GM18907 (cell line): Measurements from ENCODE around the gene TRPC4AP.
"Not testable (repeated sequence)": the region's sequence is repeated elsewhere in the genome, so short reads cannot be mapped to it uniquely, and the experiment has no call there.

Experiments used
- ATAC-seq: cut with Tn5 transposase; IDR thresholded peaks from one replicate; pipeline ENCODE4 v1.9.1; 2021; ENCODE audit warnings: mild to moderate bottlenecking, moderate library complexity; ENCODE audit not compliant: unreplicated experiment

Gene TRPC4AP

DNA sequence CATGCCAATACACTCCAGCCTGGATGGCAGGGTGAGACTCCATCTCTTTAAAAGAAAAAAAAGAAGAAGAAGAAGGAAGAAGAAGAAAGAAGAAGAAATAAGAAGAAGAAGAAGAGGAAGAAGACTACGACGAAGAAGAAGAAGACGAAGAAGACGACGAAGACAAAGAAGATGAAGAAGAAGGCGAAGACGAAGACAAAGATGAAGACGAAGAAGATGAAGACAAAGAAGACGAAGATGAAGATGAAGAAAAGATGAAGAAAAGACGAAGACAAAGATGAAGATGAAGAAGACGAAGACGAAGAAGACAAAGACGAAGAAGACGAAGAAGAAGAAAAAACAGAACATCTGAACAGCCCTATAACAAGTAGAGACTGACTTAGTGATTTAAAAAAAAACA lies 33.0 kb downstream of the TRPC4AP start:
- no peak for ATAC-seq

DNA sequence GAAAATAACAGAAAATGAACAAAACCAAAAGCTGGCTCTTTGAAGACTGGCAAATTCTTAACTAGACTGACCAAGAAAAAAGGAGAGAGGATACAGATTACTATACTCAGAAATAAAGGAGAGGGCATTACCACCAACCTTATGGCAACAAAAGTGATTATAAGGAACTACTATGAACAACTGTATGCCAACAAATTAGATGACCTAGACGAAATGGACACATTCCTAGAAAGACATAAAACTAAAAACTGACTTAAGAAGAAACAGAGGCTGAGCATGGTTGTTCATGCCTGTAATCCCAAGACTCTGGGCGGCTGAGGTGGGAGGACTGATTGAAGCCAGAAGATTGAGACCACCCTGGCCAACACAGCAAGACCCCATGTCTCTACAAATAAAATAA lies 33.5 kb downstream of the TRPC4AP start:
- no peak for ATAC-seq

DNA sequence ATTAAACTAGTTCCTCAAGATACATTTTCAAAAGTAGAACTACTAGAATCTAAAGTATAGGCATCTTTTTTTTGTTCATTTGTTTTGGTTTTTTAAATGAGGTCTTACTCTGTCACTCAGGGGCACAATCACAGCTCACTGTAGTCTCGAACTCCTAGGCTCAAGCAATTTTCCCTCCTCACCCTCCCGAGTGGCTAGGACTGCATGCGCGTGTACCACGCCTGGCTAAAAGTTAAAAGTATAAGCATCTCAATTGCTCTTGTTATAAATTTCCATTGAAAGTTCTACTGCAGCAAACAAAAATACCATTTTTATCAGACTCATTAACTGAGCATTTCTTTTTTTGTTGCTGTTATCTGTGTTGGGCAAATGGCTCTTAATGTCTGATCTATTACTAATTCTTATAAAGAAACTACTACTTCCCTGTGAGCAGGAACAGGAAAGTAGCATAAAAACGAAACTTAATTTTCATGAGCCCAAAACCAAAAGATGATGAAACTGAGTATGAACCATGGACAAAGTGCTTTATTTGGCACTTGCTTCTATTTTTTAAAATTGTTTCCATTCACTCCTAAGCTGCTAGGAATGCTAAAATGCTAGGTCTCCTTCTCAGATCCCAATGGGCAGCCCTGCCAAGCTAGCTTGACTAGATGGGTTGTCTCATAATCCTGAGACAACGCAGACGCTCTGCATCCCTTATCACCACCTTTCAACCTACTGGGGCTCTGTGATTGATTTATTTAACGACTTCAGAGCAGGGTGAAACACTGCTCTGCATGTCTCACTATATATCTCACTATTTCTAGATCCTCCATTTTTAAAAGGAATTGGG lies 36.9 kb downstream of the TRPC4AP start:
- no peak for ATAC-seq

DNA sequence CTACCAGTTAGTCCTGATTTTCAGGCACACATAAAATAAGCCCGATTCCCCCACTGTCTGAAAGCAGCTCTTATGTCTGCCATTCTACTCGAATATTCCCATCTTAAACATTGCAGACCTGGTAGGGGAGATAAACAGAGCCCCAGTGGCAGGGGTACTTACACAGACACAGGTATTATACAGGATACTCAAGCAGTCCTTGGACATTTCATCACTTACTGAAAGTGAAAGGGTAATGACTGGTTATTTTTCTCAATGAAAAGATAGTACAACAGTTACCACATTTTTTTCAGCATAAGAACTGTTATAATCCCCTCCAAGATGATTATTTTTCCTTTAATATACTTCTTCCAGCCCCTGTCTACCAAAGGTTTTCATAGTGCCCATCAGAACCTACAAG lies 37.8 kb downstream of the TRPC4AP start:
- ATAC-seq = no peak

DNA sequence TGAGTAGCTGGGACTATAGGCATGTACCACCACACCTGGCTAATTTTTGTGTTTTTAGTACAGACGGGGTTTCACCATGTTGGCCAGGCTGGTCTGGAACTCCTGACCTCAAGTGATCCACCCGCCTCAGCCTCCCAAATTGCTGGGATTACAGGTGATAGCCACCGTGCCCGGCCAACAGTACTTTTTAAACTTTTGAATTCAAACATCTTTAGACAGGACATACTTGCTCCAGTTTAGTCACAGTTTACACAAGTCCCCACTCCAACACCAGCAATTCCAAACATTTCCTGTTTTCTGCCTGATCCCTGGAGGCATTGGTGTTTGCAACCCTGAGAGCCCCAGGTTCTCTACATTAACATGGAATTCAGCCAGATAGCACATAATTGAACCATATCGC lies 40.0 kb downstream of the TRPC4AP start:
- ATAC-seq = not testable (repeated sequence)

DNA sequence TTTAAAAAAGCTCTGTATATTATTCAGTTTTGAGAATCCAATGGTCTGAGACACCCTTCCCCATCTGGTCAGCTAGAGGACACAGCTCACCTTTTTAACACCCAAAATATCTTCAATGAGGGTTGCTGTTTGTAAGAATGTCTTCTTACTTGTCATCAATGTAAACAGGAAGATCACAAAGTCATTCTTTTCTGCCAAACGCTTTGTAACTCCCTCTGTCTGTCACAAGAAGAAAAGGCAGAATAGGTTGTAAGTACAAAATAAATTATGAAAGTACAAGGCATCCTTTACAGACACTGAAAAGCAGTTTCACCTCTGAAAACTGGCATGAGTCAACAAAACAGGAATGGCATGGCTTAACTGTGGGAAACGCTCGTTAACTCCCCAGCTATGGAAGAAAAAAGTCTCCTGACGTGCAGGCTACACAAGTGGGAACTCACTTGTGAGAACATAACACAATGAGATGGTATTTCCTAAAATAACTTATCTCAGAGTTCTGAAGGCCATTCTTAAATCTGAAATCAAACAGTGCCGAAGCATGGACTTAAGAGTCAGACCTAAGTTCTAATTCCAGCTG lies 42.7 kb downstream of the TRPC4AP start:
- no peak for ATAC-seq

DNA sequence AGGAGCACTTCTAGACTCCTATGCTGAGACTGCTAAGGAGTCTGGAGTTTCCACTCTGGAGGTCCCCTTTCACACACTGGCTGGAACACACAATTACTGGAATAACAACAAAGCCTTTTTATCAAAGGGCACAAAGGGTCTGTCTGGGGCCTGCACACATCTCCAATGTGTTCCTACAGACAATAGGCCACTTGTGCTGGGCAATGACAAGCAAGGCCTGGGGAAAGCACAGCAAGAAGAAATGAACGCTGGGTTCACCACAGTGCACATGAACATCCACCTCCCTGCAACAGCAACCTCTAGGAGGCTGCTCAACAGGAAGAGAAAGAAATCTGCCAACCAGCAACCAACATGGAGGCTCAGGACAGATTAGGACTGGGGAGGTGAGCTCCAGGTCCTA lies 43.9 kb downstream of the TRPC4AP start:
- no peak for ATAC-seq

DNA sequence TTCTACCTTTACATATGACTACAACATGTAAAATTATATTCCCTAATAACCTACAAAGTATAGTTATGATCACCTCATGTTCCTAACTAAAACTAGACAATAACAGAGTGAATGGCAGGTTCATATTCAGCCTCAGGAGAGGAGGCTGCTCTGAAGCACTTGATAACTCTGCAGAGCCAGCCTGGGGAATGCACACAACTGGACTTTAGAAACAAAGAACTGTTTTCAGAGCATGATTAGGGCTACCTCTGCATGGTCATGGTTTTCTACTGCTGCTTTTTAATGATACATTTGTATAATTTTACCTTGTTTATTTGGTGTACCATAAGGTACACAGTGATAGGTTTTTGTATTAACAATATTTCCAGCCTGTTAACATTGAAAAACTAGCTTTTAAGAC lies 50.3 kb downstream of the TRPC4AP start:
- ATAC-seq = no peak

DNA sequence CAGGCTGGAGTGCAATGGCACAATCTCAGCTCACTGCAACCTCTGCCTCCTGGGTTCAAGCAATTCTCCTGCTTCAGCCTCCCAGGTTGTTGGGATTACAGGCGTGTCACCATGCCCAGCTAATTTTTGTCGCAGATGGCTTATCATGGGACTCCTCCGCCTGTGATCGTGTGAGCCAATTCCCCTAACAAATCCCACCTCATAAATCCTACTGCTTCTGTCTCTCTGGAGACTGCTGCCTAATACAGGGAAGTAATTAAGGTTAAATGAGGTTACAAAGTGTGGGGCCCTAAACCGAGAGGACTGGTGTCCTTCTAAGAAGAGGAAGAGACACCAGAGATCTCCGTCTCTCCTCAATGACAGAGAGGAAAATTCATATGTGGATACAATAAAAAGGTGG lies 52.0 kb downstream of the TRPC4AP start:
- ATAC-seq = no peak

DNA sequence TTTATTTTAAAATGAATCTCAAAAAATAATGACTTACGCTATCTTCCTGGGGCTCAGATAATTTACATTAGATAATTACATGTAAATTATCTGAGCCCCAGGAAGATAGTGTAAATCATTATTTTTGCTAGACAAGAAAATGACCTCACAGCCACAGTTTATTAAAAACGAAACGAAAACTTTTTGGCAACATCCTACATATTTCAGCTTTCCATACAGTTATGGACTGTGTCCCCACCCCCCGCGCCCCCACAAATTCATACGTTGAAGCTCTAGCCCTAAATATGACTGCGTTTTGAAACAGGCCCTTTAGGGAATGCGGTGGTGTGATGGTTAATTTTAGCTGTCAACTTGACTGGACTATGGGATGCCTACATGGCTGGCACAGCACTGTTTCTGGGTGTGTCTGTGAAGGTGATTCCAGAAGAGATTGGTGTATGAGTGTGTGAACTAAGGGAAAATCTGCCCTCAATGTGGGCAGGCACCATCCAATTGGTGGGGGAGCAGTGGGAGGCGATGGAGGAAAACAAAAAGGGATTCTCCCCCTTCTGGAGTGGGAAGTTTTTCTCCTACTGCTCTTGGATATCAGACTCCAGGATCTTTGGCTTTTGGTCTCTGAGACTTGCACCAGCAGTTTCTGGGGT lies 52.6 kb downstream of the TRPC4AP start:
- ATAC-seq = no peak

DNA sequence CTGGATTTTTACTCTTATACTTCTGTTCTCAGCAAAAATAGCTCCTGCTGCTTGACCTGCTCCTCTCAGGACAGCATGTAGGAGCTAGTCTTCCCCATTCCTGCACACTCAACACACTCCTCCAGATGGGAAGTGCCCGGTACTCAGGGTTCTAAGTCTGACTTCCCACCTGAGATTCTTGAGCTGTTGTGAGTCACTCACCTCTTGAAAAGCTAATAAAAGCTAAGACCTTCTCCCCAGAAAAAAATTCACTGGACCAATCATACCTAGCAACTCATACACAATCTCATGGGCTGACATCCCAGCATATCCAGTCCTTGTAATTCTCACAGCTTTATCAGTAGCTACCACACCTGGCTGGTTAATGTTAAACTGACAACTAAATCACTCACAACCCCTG lies 53.5 kb downstream of the TRPC4AP start:
- no peak for ATAC-seq

DNA sequence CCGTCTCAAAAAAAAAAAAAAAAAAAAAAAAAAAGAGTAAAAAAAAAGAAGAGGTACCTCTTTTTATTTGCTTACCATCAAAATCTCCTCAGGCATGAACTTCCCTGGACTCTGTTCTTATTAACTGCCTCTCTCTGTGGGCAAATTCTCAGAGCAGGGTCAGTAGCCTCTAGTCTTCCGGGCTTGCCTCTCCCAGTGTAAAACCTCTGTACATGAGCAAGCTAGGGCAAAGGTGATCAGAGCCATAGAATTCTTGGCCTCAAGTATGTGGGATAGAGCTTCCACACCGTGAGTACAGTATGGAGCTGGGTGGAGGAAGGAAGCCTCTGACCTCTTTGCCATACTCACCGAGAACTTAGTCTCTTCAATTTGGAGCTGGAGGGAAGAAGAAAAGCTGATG lies 58.5 kb downstream of the TRPC4AP start:
- ATAC-seq = no peak

DNA sequence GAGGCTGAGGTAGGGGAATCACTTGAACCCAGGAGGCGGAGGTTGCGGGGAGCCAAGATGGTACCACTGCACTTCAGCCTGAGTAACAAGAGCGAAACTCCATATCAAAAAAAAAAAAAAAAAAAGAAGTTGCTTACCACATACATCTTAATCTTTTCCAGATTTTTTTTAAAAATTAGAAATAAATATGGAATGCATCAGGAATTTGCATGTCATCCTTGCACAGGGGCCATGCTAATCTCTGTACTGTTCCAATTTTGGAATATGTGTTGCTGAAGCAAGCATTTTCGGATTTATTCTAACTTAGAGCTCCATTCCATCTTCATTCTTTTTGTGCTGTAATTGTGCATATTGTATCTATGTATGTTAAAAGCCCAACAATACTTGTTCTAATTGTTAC lies 62.5 kb downstream of the TRPC4AP start:
- ATAC-seq = no peak

DNA sequence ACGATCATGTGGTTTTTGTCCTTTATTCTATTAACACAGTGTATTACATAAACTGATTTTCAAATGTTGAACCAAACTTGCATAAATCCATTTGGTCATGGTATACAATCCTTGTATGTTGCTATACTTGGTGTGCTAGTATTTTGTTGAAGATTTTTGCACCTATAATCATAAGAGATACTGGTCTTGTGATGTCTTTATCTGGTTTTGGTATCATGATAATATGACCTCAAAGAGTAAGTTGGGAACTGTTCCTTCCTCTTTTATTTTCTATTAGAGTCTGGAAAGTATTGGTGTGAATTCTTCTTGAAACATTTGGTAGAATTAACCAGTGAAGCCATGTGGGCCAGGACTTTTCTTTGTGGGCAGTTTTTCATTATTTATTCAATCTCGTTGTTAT lies 65.3 kb downstream of the TRPC4AP start:
- ATAC-seq = no peak

DNA sequence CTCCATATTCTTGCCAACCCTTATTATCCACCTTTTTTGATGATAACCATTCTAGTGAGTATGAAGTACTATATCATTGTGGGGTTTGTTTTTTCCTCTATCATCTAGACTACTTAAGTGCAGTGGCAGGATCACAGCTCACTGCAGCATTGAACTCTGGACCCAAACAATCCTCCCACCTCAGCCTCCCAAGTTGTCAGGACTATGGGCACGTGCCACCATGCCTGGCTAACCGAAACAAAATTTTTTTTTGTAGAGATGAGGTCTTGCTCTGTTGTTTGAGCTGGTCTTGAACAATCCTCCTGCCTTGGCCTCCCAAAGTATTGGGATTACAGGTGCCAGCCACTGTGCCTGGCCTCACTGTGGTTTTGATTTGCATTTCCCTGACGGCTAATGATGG lies 67.5 kb downstream of the TRPC4AP start:
- no peak for ATAC-seq

DNA sequence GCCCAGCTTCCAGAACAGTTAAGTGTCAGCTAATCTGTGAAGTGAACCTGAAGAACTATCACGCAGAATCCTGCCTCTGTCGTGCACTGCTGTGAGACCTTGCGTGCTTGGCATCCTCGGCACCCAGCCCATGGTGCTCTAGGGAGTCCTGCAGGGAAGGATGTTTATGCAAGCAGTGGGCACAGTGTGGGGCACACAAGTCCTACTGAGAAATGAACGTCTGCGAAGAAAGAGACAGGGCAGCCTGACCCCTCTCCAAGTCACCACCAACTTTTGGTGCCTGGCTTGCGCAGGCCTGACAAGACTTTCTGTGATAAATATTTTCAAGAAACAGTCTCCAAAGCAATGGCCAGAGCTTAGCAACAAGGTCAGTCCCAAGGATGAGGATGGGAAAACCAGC lies 69.0 kb downstream of the TRPC4AP start:
- ATAC-seq = no peak

DNA sequence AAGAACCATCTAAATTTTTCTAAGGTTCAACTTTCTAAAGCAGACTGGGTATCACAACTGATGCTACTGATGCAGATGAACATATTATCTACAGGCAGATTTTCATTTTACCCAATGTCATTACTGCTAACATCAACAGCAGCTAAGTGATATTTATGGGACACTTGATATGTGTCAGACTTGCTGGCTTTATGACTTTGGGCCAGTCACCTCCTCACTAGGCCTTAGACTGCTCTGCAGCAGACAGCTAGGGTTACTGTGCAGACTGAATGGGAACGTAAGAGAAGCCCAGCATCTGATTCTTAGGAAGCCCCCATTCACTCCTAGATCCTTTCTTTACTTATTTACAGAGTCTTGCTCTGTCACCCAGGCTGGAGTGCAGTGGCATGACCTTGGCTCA lies 70.8 kb downstream of the TRPC4AP start:
- no peak for ATAC-seq

DNA sequence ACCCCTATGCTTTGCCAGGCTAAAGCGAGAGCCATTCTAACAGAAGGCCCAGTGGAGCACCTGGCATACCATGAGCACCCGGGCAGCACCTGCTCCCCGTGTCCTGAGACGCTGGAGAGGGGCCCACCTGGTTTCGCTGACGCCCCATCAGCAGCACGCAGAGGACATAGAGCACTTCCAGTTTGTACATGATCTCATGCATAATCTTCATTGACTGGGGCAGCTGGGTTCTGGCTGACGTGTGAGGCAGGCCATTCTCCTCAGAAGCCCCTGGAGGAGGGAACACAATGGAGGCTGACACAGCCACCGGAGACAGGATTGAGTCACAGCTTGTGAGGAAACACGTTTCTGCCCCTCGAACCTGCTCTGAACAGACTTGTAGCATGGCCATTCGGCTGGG lies 71.5 kb downstream of the TRPC4AP start:
- ATAC-seq = no peak

DNA sequence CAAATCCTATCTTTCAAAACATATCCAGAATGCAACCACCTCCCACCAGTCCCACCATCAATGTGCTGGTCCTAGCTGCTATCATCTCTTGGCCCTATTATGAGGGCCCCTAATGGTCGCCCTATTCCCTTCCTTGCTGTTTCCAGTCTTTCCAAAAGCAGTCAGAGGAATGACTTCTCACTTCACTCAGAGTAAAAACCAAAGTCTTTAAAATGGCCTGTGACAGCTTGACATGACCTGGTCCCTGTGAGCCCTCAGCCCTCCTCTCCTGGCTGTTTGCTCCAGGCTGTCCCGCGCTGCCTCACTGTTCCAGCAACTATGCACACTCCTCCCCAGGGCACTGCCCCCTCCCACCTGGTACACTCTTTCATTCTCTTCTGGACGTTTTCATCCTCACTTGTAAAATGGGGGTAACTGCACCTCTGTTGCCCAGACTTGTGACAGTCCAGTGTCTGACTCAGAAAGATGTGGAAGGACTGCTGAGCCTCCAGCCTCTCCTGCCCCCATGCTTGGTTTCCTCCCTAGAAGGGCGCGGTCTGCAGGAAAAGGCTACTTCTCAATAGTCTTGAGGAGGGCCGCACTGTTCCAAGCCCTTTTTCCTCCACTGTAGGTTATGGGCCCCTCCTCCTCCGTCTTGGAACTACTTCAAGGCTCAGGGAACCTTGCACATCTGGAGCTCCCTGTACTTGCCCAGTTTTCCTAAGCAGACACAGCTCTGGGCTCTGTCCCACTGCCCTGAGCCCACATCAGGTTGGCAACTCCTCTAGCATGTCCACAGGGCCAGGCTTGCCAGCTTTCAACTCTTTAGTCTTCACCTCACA lies 72.3 kb downstream of the TRPC4AP start:
- no peak for ATAC-seq

DNA sequence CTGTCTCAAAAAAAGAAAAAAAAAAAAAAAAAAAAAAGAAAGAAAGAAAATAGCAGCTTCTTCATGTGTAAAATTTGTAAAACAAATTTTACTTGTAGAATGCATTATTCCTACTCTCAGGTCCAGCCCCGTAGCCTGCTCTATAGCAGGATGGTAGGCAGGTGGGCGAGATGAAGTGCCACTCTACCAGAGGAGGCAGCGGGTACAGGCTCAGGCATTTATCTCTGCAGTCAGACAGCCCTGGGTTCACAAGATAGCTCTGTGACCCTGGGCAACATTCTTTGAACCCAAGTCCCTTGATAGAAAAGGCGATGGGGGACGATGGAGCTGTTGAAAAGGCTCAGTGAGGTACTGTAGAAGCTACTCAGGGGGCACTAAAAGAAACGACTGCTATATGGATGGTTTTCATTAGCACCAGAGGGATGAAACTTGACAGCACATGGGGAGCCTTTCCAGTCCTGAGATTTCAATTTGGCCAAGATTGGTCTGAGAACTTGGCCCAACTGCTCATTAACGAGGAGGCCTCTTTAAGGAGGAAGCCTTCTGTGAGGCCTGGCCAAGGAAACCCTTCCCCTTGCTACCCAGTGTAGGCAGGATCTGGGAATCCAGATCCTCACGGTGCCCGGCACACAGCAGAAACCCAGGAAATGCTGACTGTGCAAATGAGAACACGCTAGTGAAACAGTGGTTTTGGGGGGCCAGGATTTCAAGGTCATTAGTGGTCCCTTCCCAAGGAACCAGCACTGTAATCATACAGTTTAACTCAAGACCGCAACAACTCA lies 73.8 kb downstream of the TRPC4AP start:
- no peak for ATAC-seq
